Measurements from ENCODE around the gene CSTF1.
A peak's percentile ranks its signal among the peaks of the same experiment; 100 is the strongest.

Gene CSTF1

DNA sequence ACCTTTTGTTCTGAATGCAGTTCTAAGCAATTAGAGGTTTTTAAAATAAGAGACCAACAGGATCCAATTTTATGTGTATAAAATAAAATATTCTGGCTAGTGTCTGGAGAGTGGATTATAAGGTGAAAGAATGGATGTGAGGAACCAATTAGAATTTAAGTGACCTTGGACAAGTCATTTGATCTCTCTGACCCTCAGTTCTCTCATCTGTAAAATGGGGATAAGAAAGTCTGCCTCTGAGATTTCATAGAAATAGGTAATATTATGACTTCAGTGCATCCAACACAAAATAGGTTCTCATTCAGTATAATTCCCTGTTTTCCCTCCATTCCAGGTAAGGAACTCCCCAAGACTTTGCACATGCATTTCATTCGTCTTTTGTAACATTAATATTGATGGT, 38.5 kb downstream of the CSTF1 start:
- DNase-seq: no peak

DNA sequence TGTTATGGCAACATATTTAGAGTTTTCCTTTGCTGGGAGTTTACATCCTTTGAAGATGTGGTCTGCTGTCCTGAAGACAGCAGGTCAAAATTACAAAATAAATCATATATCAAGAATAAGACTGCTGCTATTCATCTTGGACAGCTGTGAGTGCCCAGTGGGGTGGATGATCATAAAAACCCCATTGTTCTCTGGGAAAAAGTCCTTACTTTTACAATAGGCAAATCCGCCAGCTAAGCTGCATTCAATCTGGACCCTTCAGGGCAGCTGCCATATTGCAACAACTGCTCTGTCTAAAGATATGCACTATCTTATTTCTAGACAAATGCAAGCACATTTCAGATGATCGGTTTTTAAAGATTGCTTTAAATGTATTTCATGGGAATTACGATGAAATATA, 39.0 kb downstream of the CSTF1 start:
- DNase-seq: no peak

DNA sequence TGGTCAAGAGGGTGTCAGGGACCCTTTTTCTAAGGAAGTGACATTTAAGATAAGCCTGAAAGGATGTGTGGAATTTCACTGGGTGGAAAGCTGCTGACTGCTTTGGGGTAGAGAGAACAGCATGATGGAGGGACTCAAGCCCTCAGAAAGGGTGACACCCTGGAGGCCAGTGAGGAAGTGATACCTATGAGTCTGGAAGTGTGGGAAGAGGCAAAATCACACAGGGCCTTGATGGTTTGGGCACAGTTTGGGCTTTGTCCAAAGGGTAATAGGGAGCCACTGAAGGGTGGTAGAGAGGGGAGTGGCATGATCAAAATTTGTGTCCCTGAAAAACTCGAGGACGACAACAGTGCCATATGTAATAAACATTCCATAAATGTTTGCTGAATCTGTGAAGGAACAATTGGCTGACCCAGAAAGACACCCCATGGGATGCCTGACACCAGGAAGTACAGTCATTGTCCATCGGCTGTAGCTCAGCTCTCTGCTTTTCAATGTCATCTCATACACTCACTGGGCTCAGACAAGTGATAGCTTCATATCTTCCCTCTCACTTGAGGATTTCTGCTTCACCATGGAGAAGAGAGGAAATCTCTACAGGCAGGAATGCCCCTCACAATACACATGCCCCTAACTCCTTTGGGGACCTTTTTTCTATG, 40.9 kb downstream of the CSTF1 start:
- no peak for DNase-seq

DNA sequence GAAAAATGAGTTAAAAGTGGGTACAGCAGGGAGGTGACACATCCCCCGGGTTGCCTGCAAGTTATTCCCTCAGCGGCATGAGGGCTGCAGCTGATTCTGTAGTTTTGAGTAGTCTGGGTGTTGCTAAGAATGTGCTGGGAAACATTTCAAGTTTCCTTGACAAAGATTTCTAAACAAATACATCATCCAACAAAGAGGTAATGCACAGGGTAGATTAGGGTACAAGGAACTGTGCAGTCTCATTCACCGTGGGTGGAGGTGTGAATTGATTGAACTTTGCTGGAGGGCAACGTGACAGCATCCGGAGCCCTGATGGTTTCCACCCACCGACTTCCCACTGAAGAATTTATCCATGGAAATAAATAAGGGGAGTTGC, 41.4 kb downstream of the CSTF1 start:
- DNase-seq: no peak

DNA sequence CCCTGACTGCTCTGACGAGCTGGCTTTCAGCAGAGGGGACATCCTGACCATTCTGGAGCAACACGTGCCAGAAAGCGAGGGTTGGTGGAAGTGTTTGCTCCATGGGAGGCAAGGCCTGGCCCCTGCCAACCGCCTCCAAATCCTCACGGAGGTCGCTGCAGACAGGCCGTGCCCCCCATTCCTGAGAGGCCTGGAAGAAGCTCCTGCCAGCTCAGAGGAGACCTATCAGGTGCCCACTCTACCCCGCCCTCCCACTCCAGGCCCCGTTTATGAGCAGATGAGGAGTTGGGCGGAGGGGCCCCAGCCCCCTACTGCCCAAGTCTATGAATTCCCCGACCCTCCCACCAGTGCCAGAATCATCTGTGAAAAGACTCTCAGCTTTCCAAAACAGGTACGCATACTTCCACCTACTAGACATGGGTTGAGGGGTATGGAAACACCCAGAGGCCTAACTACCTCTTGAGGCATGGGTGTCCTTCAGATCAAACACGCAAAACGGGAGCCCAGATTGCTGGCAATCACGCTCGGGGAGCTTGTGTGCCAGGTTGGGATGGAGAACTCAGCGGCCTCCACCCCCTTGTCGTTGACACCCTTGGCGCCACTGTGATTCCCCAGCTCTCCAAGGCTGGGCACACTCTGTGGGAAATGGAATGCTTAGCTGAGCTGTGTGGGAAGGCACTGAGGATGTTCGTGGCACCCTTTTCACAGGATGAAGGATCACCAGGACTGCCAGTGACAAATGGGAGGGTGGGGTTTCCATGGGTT, 44.9 kb downstream of the CSTF1 start:
- DNase-seq: no peak

DNA sequence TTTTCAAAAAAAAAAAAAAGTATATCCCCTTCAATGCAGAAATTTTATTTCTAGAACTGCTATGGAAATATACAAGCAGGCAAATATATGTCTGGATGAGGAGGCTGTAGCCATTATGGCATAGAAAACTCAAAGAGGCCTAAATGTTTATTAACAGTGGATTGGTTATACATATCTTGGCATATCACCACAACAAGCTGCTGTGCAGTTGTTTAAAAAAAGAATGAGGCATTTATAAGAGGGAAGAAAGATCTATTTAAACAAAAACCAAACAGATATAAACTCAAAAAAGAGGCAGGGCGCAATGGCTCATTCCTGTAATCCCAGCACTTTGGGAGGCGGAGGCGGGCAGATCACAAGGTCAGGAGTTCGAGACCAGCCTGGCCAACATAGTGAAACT, 45.8 kb downstream of the CSTF1 start:
- no peak for DNase-seq

DNA sequence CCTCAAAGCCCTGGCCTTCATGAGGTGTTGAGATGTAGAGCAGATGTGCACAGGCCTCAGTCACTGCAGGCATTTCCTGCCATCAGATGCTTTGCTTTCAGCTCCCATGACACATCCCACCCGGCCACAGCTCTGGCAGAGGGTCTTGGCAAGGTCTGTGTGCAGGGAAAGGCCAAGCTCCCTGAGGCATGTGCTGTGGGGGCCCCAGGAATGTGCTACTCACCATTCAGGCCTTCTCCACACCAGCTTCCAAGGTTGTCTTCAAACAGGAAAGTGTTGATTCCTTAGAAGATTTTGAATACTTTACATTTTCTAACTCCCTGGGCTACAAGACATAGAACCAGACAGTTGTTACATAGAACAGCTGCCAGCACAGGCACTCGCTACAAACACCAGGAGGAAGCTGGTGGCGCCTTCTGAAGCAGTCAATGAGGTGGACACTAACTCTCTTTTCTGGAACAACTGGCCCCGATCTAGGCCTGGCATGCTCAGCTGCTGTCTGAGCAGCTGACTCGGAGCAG, 47.4 kb downstream of the CSTF1 start:
- no peak for DNase-seq

DNA sequence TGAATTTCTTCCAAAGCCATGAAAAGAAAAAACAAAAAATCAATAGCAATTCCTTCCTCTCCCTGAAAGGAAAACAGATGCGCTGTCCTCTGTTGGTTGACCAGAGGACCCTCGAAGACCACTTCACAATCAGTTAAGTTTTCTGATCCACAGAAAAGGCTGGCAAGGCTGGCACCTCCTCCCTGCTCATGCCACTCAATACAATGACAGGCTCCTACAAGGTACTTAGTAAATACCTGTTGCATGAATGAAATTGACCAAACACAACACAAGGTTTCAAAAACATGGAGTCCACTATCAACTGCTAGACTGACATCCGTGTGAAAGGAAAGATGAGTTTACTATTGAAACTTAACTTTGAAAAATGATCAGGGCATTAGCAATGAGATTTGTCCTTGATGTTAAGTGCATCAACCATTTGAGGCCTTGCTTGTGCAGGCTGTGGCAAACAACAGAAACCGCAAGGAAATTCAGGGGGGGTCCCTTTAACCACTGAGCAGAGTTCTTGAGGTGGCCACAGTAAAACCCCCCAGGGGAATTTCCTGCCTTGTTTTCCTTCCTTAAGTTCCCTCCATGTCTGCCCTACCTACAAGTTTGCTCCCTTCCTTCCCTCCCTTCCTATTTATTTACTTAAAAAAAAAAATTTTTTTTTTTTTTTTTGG, 48.0 kb downstream of the CSTF1 start:
- DNase-seq: no peak

DNA sequence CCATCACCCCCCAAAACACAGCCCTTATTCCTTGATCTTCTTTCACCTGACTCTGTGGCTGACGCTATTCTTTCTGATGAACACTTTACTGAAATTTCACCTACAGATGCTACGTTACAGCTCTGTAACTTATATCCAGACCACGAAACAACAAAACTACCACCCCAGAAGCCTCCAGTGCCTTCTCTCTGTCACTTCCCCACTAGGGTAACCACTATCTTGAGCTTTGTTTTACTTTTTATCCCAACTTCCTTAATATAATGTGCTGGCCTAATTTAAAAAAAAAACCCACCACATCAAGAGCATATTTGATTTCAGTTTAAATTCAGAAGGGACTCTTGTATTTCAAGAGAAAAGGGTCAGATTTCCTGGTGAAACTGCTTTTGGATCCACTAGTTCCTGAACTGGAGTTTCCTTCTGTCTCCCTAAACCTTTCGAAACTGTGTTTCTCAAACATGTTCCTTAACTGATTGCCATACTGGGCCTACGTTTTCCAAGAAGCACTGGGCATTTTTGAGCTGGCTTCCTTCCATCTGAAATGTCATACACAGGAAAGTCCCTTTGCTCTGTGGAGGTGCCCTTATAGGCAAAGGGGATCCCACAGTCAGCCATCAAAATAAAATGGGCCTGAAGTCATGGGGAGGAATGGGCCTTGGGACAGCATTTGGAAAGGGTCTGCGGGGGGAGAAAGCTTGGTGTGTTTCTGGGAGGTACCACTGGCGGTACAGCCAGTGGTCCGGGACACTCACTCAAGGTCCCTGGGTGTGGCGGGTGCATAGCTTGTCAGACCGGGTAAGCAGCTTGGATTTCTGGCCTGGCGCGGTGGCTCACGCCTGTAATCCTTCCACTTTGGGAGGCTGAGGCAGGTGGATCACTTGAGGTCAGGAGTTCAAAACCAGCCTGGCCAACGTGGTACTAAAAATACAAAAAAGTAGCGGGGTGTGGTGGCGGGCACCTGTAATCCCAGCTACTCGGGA, 50.2 kb downstream of the CSTF1 start:
- DNase-seq: no peak

DNA sequence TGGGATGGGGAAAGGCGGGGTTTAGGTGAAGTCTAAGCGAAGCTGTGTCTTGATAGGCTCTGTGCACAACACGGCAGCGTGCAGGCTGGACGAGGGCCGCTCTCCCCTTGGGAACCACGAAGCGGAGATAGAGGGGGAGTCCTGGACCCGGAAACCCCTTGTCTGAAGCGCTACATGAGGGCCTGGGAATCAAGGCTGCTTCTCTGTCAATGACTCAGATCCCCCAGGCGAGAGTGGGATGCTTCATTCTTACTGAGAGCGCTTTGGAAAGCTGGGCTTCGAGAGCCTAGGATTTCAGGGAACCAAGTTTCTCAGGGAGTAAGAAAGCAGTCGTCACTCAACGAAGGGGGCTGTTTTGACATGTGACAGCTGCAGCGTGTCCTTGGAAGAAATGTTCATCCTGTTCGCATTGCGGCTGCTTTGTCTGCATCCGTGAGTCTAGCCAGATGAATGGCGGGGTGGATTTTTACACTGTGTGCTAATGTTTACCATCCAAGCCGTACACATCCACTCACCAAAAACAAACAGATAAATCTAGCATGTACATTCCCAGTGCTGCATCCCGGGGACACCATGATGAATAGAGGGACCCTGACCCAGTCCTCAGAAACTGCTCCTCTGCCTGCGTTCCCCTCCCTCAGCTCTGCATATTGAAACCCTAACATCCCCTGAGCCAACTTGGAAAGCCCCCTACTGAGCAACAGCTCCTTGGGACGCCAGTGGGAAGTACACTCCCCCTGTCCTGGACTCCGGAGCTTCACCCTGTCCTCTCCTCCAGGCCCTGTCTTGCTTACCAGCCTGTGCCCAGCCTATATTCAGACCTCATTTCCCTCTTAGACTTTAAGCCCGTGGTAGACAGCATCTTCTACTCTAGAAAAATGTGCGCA, 51.5 kb downstream of the CSTF1 start:
- DNase-seq: no peak

DNA sequence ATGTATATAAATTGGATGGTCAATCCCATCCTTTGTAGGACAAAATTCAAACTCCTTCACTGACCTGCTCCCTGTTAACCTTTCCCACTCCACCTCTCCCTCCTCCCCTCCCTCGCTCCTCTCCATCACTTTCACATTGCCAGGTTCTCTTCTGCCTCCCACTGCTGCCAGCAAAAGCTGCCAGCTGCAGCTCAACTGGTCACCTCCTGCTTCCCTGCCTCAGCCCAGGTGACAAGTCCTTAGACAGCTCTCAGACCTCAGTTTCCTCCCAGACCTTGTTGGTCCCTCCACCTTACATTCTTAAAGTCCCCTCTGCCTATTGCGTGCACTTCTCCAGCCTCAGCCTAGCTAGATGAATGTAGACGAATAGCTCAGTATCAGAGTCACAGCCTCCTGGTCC, 52.7 kb downstream of the CSTF1 start:
- DNase-seq: no peak

DNA sequence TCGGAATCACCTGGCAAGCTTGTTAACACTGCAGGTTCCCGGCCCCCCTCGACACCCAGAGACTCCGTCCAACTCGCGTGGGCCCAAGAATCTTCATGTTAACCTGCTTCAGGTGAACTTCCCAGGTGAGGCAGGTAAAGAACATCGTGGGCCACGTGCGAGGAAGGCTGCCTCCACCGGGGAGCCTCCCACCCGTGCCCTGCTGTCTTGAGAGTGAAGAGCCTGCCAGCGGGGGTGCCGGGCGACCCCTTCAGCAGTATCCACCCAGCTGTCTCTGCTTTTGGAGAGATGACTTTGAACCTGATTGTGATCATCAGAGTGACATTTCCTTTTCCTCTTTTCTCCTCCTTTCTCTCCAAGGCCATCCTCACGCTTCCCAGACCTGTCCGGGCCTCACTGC, 53.1 kb downstream of the CSTF1 start:
- no peak for DNase-seq

DNA sequence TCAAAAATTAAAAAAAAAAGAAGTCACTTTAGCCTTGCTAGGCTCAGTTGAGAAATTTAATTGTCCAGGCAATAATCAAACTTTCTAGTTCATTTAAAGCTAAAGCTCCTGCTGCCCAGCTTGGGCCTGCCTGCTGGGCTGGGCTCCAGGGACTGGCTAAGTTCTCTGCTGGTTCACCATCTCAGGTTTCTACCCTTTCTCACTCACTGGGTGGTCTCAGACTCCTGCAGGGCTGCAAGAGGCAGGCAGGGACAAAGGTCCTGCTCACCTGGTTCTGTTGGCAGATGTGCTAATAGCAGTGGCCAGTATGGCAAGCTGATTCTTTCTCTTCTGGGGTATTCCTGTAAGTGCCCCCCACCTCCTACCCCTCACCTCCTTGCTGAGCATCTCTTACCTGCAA, 54.8 kb downstream of the CSTF1 start:
- no peak for DNase-seq

DNA sequence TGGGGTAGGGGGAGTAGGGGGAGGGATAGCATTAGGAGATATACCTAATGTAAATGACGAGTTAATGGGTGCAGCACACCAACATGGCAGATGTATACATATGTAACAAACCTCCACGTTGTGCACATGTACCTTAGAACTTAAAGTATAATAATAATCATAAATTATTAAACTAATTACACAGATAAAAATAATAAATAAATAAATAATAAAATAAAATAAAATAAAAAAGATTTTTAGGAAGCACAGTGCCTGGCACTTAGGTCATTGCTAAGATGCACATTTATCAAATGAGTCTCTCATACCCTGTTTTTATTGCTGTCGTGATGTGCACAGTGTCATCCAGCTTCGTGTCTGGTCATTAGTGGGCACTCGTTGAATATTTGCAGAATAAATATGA, 57.0 kb downstream of the CSTF1 start:
- no peak for DNase-seq

DNA sequence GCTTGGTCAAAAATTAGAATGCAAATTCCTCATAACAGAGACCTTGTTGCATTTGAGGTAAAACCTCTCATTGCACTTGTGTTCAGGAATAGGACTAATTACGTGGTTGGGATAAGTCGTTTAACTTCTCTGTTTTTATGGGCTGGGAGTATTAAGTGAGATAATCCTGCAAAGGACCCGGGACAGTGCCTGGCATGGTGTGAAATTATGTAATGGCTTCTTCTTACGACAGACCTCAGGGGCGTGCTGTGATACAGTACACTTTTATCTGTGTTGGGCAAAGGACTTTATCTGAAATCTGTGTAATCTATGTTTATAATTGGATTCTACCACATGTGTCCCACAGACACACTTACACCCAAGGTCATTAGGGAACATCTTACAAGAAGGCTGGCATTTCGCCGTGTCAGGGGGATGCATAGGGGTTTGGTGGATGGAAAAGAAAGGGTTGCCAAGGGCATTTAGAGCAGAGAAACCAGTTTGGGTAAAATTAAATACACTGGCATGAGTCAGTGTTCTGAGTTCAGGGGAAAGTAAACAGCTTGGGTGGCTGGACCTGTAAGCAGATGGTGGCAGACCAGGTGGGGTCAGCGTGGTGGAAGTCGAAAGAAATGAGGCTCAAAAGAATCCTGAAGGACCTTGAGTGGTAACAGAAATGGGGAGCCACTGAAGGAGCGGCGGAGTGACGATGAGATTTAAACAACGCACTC, 58.8 kb downstream of the CSTF1 start:
- DNase-seq: peak; percentile 22

DNA sequence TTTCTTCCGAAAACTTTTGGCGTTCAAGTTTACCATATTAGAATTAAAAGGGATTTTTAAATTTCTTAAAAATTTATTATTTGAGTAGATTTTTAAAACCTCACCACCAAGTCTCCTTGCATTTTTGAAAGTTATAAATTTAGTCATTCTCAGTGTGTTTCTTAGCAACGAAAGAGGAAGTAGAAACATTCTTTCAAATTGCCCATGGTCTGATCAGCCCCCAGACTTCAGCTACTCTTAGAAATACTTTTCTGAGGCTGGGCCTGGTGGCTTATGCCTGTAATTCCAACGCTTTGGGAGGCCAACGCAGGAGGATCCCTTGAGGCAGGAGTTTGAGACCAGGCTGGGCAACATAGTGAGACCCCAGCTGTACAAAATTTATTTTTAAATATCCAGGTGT, 60.9 kb downstream of the CSTF1 start:
- peak; percentile 30 for DNase-seq

DNA sequence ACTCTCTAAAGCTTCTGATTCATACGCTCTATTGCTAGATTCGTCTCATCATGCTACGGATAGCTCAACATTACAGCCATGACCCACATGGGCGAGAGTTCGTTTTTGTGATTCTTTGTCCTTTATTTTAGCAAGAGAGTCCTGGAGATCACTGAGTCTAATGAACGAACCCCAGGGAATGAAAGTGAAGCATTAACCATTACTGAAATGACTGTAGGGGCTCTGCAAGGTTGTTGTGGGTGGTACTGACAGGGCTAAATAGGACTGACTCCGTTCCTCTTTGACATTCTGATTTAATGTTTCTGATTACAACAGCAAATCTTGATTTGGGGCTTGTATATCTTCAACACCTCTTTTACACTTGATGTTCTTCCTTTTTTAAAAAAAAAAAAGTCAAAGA, 62.3 kb downstream of the CSTF1 start:
- no peak for DNase-seq
